H9 (cell line): ENCODE data around the gene SLC17A1. TPM values are rescaled to one million over a fixed set of nuclear protein-coding genes. Genes with fewer than 3 reads are reported as not detected.

Source experiments
- DNase-seq: peaks from one replicate; pipeline ENCODE4 v3.0.0-alpha.2; 2017
- H2AFZ ChIP-seq: one replicate; pipeline ENCODE4 v1.6.1; 2013; ENCODE audit warnings: mild to moderate bottlenecking, low read length, control low read depth, moderate library complexity
- H2AK5ac ChIP-seq: 2 replicates; pipeline ENCODE4 v1.6.1; 2013; ENCODE audit warnings: low read length, control low read depth, mixed read lengths; ENCODE audit not compliant: insufficient read length
- H2BK120ac ChIP-seq: one replicate; pipeline ENCODE4 v1.6.1; 2013; ENCODE audit warnings: low read depth, mild to moderate bottlenecking, low read length, control low read depth, inconsistent platforms; ENCODE audit not compliant: poor library complexity, severe bottlenecking
- H2BK12ac ChIP-seq: 2 replicates; pipeline ENCODE4 v1.6.1; 2013; ENCODE audit warnings: low read length, control low read depth, mixed read lengths, low read depth; ENCODE audit not compliant: insufficient read length
- H2BK15ac ChIP-seq: 2 replicates; pipeline ENCODE4 v1.6.1; 2013; ENCODE audit warnings: low read depth, low read length, control low read depth
- H2BK20ac ChIP-seq: one replicate; pipeline ENCODE4 v1.6.1; 2013; ENCODE audit warnings: low read depth, mild to moderate bottlenecking, low read length, control low read depth, inconsistent platforms; ENCODE audit not compliant: poor library complexity, severe bottlenecking
- H2BK5ac ChIP-seq: 2 replicates; pipeline ENCODE4 v1.6.1; 2013; ENCODE audit warnings: low read length, control low read depth, mixed read lengths; ENCODE audit not compliant: insufficient read length
- H3K14ac ChIP-seq: 2 replicates; pipeline ENCODE4 v1.6.1; 2013; ENCODE audit warnings: low read length, control low read depth; ENCODE audit not compliant: insufficient read depth
- H3K18ac ChIP-seq: 2 replicates; pipeline ENCODE4 v1.6.1; 2013; ENCODE audit warnings: low read depth, mild to moderate bottlenecking, mixed read lengths, low read length, control low read depth; ENCODE audit not compliant: insufficient read length
- H3K23ac ChIP-seq: 2 replicates; pipeline ENCODE4 v1.6.1; 2013; ENCODE audit warnings: low read length, control low read depth, mixed read lengths, low read depth; ENCODE audit not compliant: insufficient read length
- H3K23me2 ChIP-seq: 2 replicates; pipeline ENCODE4 v1.6.1; 2013; ENCODE audit warnings: low read depth, mild to moderate bottlenecking, mixed read lengths, low read length, control low read depth; ENCODE audit not compliant: insufficient read length, poor library complexity, severe bottlenecking
- H3K27ac ChIP-seq: 2 replicates; pipeline ENCODE4 v1.5.1; 2013; ENCODE audit warnings: low read length, control low read depth, mixed read lengths, low read depth; ENCODE audit not compliant: insufficient read length
- H3K27me3 ChIP-seq: 2 replicates; pipeline ENCODE4 v1.6.1; 2013; ENCODE audit warnings: low read length, control low read depth, inconsistent platforms; ENCODE audit not compliant: insufficient read depth
- H3K4ac ChIP-seq: 2 replicates; pipeline ENCODE4 v1.6.1; 2013; ENCODE audit warnings: low read depth, mild to moderate bottlenecking, control low read depth, inconsistent platforms, low read length, moderate library complexity
- H3K4me1 ChIP-seq: 2 replicates; pipeline ENCODE4 v1.6.1; 2013; ENCODE audit warnings: low read length, control low read depth, inconsistent platforms; ENCODE audit not compliant: insufficient read depth
- H3K4me2 ChIP-seq: 2 replicates; pipeline ENCODE4 v1.6.1; 2013; ENCODE audit warnings: low read length, control low read depth, mixed read lengths; ENCODE audit not compliant: insufficient read length, insufficient read depth
- H3K56ac ChIP-seq: 2 replicates; pipeline ENCODE4 v1.6.1; 2013; ENCODE audit warnings: low read depth, mild to moderate bottlenecking, mixed read lengths, low read length, control low read depth; ENCODE audit not compliant: insufficient read length
- H3K79me1 ChIP-seq: 2 replicates; pipeline ENCODE4 v1.6.1; 2013; ENCODE audit warnings: low read depth, mild to moderate bottlenecking, moderate library complexity, low read length, control low read depth, inconsistent platforms; ENCODE audit not compliant: insufficient read depth, poor library complexity, severe bottlenecking
- H3K79me2 ChIP-seq: 2 replicates; pipeline ENCODE4 v1.6.1; 2013; ENCODE audit warnings: low read length, control low read depth, inconsistent platforms; ENCODE audit not compliant: insufficient read depth
- H3K9ac ChIP-seq: 2 replicates; pipeline ENCODE4 v1.6.1; 2013; ENCODE audit warnings: low read length, control low read depth, mixed read lengths; ENCODE audit not compliant: insufficient read length; ENCODE audit errors: extremely low read depth
- H3K9me3 ChIP-seq: one replicate; pipeline ENCODE4 v1.6.1; 2013; ENCODE audit warnings: low read depth, low read length, inconsistent platforms; ENCODE audit not compliant: control insufficient read depth
- H3T11ph ChIP-seq: one replicate; pipeline ENCODE4 v1.6.1; 2013; ENCODE audit warnings: mild to moderate bottlenecking, low read length, control low read depth, inconsistent platforms
- H4K20me1 ChIP-seq: one replicate; pipeline ENCODE4 v1.6.1; 2013; ENCODE audit not compliant: control insufficient read depth, insufficient read length, insufficient read depth
- H4K5ac ChIP-seq: 2 replicates; pipeline ENCODE4 v1.6.1; 2013; ENCODE audit warnings: low read depth, mild to moderate bottlenecking, mixed read lengths, low read length, control low read depth; ENCODE audit not compliant: insufficient read length
- H4K8ac ChIP-seq: replicated peaks from 2 replicates; pipeline ENCODE4 v1.6.1; 2013; ENCODE audit warnings: low read length, control low read depth, mixed read lengths, low read depth; ENCODE audit not compliant: insufficient read length
- H4K91ac ChIP-seq: 2 replicates; pipeline ENCODE4 v1.6.1; 2013; ENCODE audit warnings: low read depth, mild to moderate bottlenecking, moderate library complexity, mixed read lengths, low read length, control low read depth; ENCODE audit not compliant: insufficient read length
- H3K27ac Mint-ChIP-seq, 3 experiments: 2 replicates in 2 of 3; 3 replicates in 1 of 3; pipeline ENCODE4 v1.8.0; 2020 to 2021; ENCODE audit warnings: mixed read lengths in 3 of 3, mild to moderate bottlenecking in 1 of 3, moderate library complexity in 1 of 3
- H3K27me3 Mint-ChIP-seq: 2 replicates; pipeline ENCODE4 v1.8.0; 2021; ENCODE audit warnings: low read depth, mild to moderate bottlenecking, moderate library complexity, mixed read lengths
- H3K36me3 Mint-ChIP-seq, 3 experiments: 2 replicates in 2 of 3; 3 replicates in 1 of 3; pipeline ENCODE4 v1.8.0; 2020 to 2021; ENCODE audit warnings: low read depth in 3 of 3, mixed read lengths in 3 of 3; ENCODE audit not compliant: insufficient read depth in 1 of 3
- H3K4me1 Mint-ChIP-seq, 2 experiments: 2 replicates each; pipeline ENCODE4 v1.8.0; 2020; ENCODE audit warnings: mixed read lengths in 2 of 2
- H3K4me3 Mint-ChIP-seq, 2 experiments: 2 replicates in 1 of 2; 3 replicates in 1 of 2; pipeline ENCODE4 v1.8.0; 2020 to 2021; ENCODE audit warnings: mild to moderate bottlenecking in 2 of 2, mixed read lengths in 2 of 2, moderate library complexity in 1 of 2
- H3K9me3 Mint-ChIP-seq, 2 experiments: 2 replicates in 1 of 2; 3 replicates in 1 of 2; pipeline ENCODE4 v1.8.0; 2020; ENCODE audit warnings: mild to moderate bottlenecking in 2 of 2, mixed read lengths in 2 of 2, moderate library complexity in 1 of 2
- CTCF ChIP-seq: fragments of 200-600 bp; sonication (generic); conservative IDR thresholded peaks from 3 replicates; pipeline ENCODE4 v1.8.0; 2021; ENCODE audit warnings: antibody characterized with exemption, mild to moderate bottlenecking
- WGBS: extraction: QIAGEN DNeasy Blood & Tissue Kit; methylation state at CpG from one replicate; pipeline ENCODE4 v1.1.7; 2013; ENCODE audit warnings: missing lambda C conversion rate, low lambda C conversion rate, mixed read lengths; ENCODE audit not compliant: insufficient read length; ENCODE audit errors: extremely low coverage; 5-methylcytosine and 5-hydroxymethylcytosine counted together
- total RNA-seq: library from RNA; stranded (reverse); gene quantifications from 2 replicates; pipeline ENCODE4 v1.2.1, GENCODE V29; 2021

Gene SLC17A1
- total RNA-seq, 1 experiment from 2014 or later, result not detected

GRCh38 chr6:25880601-25881000 is 48.7 kb upstream of the SLC17A1 start:
- Histone ChIP-seq H3K79me2 (no peaks in the 10 kb centered on the region), H3K56ac (no peak overlapping the region), H3K23ac (no peak overlapping the region), H3K9ac (no peak overlapping the region), H2BK120ac (no peak overlapping the region), H2AK5ac (no peak overlapping the region), H3K23me2 (no peaks in the 10 kb centered on the region), H4K91ac (no peak overlapping the region), H3K4me2 (no peak overlapping the region), H4K5ac (no peak overlapping the region), H2BK20ac (no peak overlapping the region), H3K27ac (no peak overlapping the region), H2AFZ (no peak overlapping the region), H3K4ac (no peak overlapping the region), H3K27me3 (no peaks in the 10 kb centered on the region), H2BK15ac (no peak overlapping the region), H4K20me1 (no peaks in the 10 kb centered on the region), H3K14ac (no peak overlapping the region), H3T11ph (no peak overlapping the region), H3K79me1 (no peaks in the 10 kb centered on the region), H3K4me1 (no peaks in the 10 kb centered on the region), H2BK12ac (no peak overlapping the region), H2BK5ac (no peak overlapping the region), H3K18ac (no peak overlapping the region), H3K9me3 (no peaks in the 10 kb centered on the region), H4K8ac (no peak overlapping the region)
- no CpG with 5 or more reads among the region's 4 CpGs for WGBS
- Mint-ChIP-seq H3K4me1 (no peaks in the 10 kb centered on the region), H3K4me3 (no peak overlapping the region), H3K36me3 (no peaks in the 10 kb centered on the region), H3K9me3 (no peaks in the 10 kb centered on the region), H3K27ac (no peak overlapping the region), H3K27me3 (peaks cover 9% of the 10 kb centered on the region)
- TF ChIP-seq CTCF, result no peak
- DNase-seq, result no peak
